ENCODE results near the gene HES3.

The HES3 gene, protein sequence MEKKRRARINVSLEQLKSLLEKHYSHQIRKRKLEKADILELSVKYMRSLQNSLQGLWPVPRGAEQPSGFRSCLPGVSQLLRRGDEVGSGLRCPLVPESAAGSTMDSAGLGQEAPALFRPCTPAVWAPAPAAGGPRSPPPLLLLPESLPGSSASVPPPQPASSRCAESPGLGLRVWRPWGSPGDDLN

DNA sequence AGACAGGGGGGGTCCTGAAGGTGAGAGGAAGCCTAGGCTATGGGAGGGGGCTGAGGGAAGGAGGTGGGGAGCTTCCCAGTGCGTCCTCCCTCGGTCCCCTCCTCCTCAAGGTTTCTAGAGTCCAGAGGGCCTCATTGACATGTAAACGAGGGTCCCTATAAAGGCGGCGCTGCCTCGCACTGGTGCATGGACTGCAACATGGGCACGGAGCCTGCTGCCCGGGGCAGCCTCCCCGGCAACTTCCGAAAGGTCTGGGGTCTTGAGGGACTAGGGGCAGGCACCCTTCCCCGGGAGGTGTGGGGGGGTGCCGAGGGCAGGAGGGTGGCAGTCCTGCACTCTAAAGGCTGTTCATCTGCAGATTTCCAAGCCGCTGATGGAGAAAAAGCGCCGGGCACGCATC lies at the start of gene HES3:
Gene HES3, plus strand, starts transcription at position 187 of the 400 bp plus-strand sequence. Its CDS starts 187 bp downstream, at position 374.
- H3K4me3 ChIP-seq (ENCODE audit: low read depth, low read length), result no peak within 1 kb of the TSS

DNA sequence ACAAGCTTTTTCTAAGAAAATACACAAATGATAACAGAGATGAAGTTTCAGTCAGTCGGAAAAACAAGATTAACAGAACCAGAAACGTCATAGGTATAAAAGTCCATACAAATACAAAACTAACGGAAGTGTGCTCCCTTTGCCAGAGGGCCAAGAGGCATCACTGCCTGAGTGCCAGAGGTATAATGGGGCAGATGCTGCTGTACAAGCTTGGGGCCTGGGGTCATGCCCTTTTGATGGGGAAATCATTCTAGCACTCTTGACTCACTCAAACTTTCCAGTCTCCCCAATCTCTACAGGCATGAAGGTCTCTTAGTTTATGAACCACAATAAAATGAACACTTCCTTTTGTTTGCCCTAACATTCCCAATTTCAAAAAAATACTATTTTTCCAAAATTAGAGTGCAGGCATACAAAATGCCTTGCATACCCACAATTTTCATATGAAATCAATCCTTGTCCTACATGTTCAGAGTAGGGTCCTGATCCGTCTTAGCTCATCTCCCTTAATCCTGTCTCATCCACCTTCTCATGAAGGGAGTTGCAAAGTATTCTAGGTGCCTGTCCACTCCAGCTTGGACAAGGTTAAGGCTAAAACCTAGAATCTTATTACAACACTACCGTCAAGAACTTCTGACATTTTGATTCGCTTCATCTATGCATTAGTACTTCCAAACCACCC lies 46.1 kb upstream of the HES3 start:
- peak; percentile 47 for DNase-seq (ENCODE audit: low read depth)
- TF ChIP-seq MYC (IDR thresholded peaks at IDR 0.05; ENCODE audit: low read depth, low read length), result no peak
- H3K4me3 ChIP-seq (ENCODE audit: low read depth, low read length), result peak overlapping the region; percentile 100

More for the DNA sequence above, at the start of gene HES3:
- TF ChIP-seq, protein P1, sequence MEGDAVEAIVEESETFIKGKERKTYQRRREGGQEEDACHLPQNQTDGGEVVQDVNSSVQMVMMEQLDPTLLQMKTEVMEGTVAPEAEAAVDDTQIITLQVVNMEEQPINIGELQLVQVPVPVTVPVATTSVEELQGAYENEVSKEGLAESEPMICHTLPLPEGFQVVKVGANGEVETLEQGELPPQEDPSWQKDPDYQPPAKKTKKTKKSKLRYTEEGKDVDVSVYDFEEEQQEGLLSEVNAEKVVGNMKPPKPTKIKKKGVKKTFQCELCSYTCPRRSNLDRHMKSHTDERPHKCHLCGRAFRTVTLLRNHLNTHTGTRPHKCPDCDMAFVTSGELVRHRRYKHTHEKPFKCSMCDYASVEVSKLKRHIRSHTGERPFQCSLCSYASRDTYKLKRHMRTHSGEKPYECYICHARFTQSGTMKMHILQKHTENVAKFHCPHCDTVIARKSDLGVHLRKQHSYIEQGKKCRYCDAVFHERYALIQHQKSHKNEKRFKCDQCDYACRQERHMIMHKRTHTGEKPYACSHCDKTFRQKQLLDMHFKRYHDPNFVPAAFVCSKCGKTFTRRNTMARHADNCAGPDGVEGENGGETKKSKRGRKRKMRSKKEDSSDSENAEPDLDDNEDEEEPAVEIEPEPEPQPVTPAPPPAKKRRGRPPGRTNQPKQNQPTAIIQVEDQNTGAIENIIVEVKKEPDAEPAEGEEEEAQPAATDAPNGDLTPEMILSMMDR (IDR thresholded peaks at IDR 0.05; ENCODE audit: low read depth, low read length), result no peak
- TF ChIP-seq POLR2A (IDR thresholded peaks at IDR 0.05; ENCODE audit: extremely low read depth, insufficient read length), result no peak
- TF ChIP-seq, protein P2, sequence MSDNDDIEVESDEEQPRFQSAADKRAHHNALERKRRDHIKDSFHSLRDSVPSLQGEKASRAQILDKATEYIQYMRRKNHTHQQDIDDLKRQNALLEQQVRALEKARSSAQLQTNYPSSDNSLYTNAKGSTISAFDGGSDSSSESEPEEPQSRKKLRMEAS (IDR thresholded peaks at IDR 0.05; ENCODE audit: low read depth, low read length), result no peak
- no peak for TF ChIP-seq MYC (IDR thresholded peaks at IDR 0.05; ENCODE audit: low read depth, low read length)
- DNase-seq (ENCODE audit: low read depth), result no peak

DNA sequence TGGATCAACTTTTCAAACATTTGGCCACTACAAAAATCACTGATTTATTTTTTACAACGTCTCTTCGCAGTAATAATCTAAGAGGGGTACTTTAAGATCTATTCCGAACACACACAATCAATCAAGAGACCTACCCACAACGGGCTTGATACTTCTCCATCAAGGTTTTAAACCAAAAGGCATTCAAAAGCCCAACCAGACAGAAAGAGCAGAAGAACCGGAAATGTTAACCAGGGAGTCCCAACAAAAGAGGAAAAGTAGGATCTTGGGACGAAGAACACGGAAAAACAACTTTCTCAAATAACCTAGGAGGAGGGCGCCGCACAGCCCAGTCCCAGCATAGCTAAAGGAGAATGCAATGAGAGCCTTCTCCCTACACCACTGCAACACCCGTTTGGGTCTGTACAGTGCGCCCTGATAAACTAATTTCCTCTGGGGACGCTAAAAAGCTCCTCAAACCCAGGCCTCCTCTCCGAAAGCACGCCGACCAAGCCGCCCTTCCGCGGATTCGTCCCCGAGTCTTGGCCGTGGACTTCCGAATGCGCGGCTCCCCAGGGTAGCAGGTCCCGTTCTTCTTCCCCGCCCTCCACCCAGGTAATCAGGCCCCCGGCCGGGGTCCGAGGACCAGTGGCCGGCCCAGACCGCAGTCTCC lies 45.2 kb upstream of the HES3 start:
- TF ChIP-seq, protein P2 (IDR thresholded peaks at IDR 0.05; ENCODE audit: low read depth, low read length), result no peak
- TF ChIP-seq, protein P1 (IDR thresholded peaks at IDR 0.05; ENCODE audit: low read depth, low read length), result no peak
- TF ChIP-seq MYC (IDR thresholded peaks at IDR 0.05; ENCODE audit: low read depth, low read length) (no peak), POLR2A (IDR thresholded peaks at IDR 0.05; ENCODE audit: extremely low read depth, insufficient read length) (no peak)
- peak overlapping the region; percentile 100 for H3K4me3 ChIP-seq (ENCODE audit: low read depth, low read length)
- DNase-seq (ENCODE audit: low read depth), result peak; percentile 41

DNA sequence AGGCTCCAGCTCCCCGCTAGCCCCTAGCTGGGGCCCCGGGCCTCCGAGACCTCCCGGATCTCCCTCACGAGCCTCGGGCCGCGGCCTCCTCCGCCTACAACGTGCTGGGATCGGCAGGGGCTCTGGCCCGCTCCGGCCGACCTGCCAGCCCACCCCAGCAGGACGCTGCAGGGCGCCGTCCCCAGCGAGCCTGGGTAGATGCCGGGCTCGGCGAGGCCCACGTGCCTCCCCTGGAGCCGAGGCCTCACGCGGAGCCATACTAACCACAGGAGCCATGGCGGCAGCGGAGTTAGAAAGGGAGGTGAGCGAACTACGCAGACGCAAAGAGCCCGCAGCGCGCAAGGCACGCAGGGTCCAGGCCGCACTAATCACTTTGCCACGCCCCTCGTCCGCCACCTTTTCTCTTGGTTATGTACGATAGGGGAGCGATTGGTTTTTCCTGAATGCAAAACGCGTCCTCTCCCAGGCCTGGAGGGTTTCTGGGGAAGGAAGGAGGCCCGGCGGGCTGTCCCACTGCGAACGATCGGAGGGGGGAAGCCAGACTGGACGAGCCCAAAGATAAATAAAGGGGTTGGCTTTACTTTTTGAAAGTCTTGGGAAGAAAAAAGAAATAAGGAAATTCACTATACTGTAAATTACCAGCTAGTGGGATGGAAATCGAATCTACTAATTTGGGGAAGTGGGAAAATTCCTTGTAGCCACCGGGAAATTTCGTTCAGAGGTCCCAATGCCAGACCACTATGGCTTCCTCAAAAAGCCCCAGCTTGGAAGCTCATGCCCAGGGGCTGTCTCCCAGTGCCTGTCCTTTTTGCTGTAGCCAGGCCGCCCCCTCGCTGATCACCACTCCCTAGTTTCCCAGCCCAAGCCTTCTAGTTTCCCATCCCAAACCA lies 44.4 kb upstream of the HES3 start, which contains the start of gene RPL22:
Gene RPL22, minus strand, starts transcription at position 298 of the 890 bp plus-strand sequence. Its CDS starts 22 bp downstream, at position 276.
- H3K4me3 ChIP-seq (ENCODE audit: low read depth, low read length), result peak within 1 kb of the TSS; percentile 100
- DNase-seq (ENCODE audit: low read depth), result peak; percentile 99
- TF ChIP-seq POLR2A (IDR thresholded peaks at IDR 0.05; ENCODE audit: extremely low read depth, insufficient read length), result peak; percentile 86
- peak; percentile 97 for TF ChIP-seq MYC (IDR thresholded peaks at IDR 0.05; ENCODE audit: low read depth, low read length)
- TF ChIP-seq, protein P2 (IDR thresholded peaks at IDR 0.05; ENCODE audit: low read depth, low read length), result peak; percentile 92
- TF ChIP-seq, protein P1 (IDR thresholded peaks at IDR 0.05; ENCODE audit: low read depth, low read length), result no peak

DNA sequence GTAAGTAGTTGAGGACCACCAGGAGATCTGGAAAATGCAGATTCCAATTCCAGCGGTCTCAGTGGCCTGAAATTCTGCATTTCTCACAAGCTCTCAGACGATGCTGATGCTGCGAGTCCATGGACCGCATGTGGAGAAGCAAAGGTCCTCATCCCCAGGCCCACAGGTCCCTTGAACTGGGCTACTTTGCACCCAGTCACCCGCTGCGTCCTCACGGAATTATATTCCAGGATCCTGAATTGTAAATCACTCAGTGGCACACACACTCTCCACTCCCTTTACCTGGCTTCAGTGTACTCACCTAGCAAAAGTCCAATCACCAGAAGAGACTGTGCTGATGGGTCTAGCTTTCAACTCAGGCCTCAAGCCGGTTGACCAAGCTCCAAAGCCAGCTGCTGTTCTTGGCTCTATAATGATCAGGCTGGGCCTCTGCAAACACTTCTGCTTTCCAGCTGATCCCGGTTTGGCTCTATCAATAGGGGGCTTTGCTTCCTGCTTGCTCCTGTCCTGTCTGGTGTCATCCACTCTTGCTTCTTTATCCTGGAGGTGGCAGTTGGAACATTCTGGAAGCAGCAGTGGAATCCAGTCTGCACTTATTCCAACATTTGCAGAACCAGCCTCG lies 43.7 kb upstream of the HES3 start:
- DNase-seq (ENCODE audit: low read depth), result peak; percentile 58
- peak overlapping the region; percentile 100 for H3K4me3 ChIP-seq (ENCODE audit: low read depth, low read length)
- 0 out of 2 replicates have a peak, but pooled peaks have one; percentile 33 for TF ChIP-seq MYC (IDR thresholded peaks at IDR 0.05; ENCODE audit: low read depth, low read length)
- TF ChIP-seq, protein P1 (IDR thresholded peaks at IDR 0.05; ENCODE audit: low read depth, low read length), result no peak
